ENCODE results near the gene TECPR2.

The TECPR2 gene

GRCh38 chr14:102353126-102353619 lies 9.6 kb upstream of the TECPR2 start:
- no peak for TF ChIP-seq CTCF (IDR thresholded peaks at IDR 0.05; ENCODE audit: low read depth, low read length, missing control alignments)
- DNase-seq (ENCODE audit: low read depth), result no peak
- H3K4me3 ChIP-seq (ENCODE audit: low read depth, low read length), result no peak overlapping the region
- in situ Hi-C loops (cut with HindIII; ENCODE audit: low sequenced_read_pairs), result no loop called here

- no peak for TF ChIP-seq CTCF (IDR thresholded peaks at IDR 0.05; ENCODE audit: low read depth, low read length, missing control alignments)
- no peak for DNase-seq (ENCODE audit: low read depth)
- in situ Hi-C loops (cut with HindIII; ENCODE audit: low sequenced_read_pairs), result no loop called here
- H3K4me3 ChIP-seq (ENCODE audit: low read depth, low read length), result no peak overlapping the region
Observed at GRCh38 chr14:102356280-102356679, 6.5 kb upstream of the TECPR2 start.

- no peak for TF ChIP-seq CTCF (IDR thresholded peaks at IDR 0.05; ENCODE audit: low read depth, low read length, missing control alignments)
- no peak for DNase-seq (ENCODE audit: low read depth)
- no peak overlapping the region for H3K4me3 ChIP-seq (ENCODE audit: low read depth, low read length)
- in situ Hi-C loops (cut with HindIII; ENCODE audit: low sequenced_read_pairs), result no loop called here
Observed at GRCh38 chr14:102359341-102359740, 3.4 kb upstream of the TECPR2 start.

- no peak for TF ChIP-seq CTCF (IDR thresholded peaks at IDR 0.05; ENCODE audit: low read depth, low read length, missing control alignments)
- no peak for DNase-seq (ENCODE audit: low read depth)
- no peak overlapping the region for H3K4me3 ChIP-seq (ENCODE audit: low read depth, low read length)
- in situ Hi-C loops (cut with HindIII; ENCODE audit: low sequenced_read_pairs), result no loop called here
Observed at GRCh38 chr14:102360388-102360787, 2.4 kb upstream of the TECPR2 start.

GRCh38 chr14:102362084-102362483 lies 657 bp upstream of the TECPR2 start:
- DNase-seq (ENCODE audit: low read depth), result no peak
- TF ChIP-seq CTCF (IDR thresholded peaks at IDR 0.05; ENCODE audit: low read depth, low read length, missing control alignments), result no peak
- peak overlapping the region; percentile 75 for H3K4me3 ChIP-seq (ENCODE audit: low read depth, low read length)
- in situ Hi-C loops (cut with HindIII; ENCODE audit: low sequenced_read_pairs), result no loop called here

GRCh38 chr14:102363182-102363943 lies 622 bp downstream of the TECPR2 start:
- H3K4me3 ChIP-seq (ENCODE audit: low read depth, low read length), result peak overlapping the region; percentile 75
- no peak for TF ChIP-seq CTCF (IDR thresholded peaks at IDR 0.05; ENCODE audit: low read depth, low read length, missing control alignments)
- in situ Hi-C loops (cut with HindIII; ENCODE audit: low sequenced_read_pairs), result no loop called here
- DNase-seq (ENCODE audit: low read depth), result no peak

Data from astrocyte of the cerebellum (primary cell).